NCI-H446 (cell line): ENCODE results near the gene ESPL1.

Experiments used
- DNase-seq, 2 experiments: peaks; one replicate each; lab custom pipeline; 2025; lab: John Stamatoyannopoulos, UW

Gene ESPL1

DNA sequence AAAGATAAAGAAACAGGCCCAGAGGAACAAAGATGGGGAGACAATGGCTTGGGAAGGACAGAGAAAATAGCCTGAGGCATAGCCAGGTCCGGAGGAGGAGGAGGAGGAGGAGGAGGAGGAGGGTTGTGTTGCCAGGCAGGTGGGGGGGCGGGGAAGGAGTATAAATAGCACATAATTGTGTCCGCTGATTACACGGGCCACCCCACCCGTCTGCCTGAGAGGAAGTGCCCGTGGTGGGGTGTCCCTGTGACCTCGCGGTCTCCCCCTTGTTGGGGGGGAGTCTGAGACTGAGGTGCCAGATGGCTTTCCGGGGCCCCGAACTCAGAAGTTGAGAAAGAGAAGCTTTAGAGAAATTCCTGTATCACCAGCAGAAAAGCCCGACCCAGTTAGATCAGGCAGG lies 69.9 kb downstream of the ESPL1 start:
- no peak for DNase-seq

DNA sequence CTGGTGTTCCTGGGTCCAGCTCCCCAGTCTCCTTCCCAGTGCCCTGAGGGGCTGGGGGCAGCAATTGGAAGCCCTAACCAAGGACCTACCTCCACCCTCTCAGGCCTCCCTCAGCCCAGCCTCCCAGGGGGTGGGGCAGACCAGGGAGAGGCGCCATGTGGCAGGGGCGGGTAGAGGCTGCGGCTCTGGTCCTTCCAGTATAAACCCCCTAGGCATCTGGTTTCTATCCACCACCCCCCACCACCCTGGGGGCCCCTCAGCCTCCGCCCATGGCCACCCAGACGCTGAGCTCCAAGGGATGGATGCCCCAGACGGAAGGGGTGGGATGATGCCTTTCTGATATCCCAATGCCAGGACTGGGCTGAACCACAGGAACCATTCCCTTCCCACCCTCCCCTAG lies 70.8 kb downstream of the ESPL1 start:
- DNase-seq: no peak

GRCh38 chr12:53340398-53340797 lies 72.3 kb downstream of the ESPL1 start:
- DNase-seq: no peak
